Measurements from ENCODE around the gene COL4A3. TPM values are rescaled to one million over a fixed set of nuclear protein-coding genes. Genes with fewer than 3 reads are reported as not detected.

Gene COL4A3
- total RNA-seq, 1 experiment from 2014 or later = 0.15 TPM

DNA sequence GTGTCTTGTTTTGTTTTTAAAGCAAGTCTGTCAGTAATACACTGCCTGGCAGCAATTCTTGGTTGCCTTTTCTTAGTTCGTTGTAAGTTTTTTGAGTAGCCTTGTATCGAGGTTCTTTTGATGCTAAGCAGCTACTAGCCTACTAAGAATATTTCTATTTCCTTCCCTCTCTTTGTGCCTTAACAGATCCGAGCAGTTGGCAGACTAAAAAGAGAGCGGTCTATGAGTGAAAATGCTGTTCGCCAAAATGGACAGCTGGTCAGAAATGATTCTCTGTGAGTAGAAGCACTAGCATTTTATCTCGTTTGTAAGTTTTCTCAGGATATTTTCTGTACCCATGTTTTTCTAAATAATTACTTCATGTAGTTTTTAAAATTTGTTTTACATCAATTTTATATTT is 175.7 kb downstream of the COL4A3 start:
- H4K5ac ChIP-seq (ENCODE audit: insufficient read length, low read depth, low read length) = no peak overlapping the region
- no peaks in the 10 kb centered on the region for H3K4me1 ChIP-seq (ENCODE audit: insufficient read depth, low read length)
- H3K27me3 Mint-ChIP-seq (ENCODE audit: low read depth) = no peaks in the 10 kb centered on the region
- no peak overlapping the region for H2AFZ ChIP-seq (ENCODE audit: low read length)
- no peak overlapping the region for H2BK5ac ChIP-seq (ENCODE audit: insufficient read length, low read length)
- no peaks in the 10 kb centered on the region for H3K9me3 Mint-ChIP-seq
- H2BK20ac ChIP-seq (ENCODE audit: low read depth, low read length, poor library complexity, severe bottlenecking) = no peak overlapping the region
- H4K8ac ChIP-seq (replicated peaks; ENCODE audit: insufficient read length, low read depth, low read length) = no peak overlapping the region
- no peaks in the 10 kb centered on the region for H3K79me2 ChIP-seq (ENCODE audit: insufficient read depth, low read length)
- DNase-seq = no peak
- H2BK15ac ChIP-seq (ENCODE audit: low read depth, low read length) = no peak overlapping the region
- no peak overlapping the region for H3K56ac ChIP-seq (ENCODE audit: insufficient read length, low read depth, low read length)
- H3K4me2 ChIP-seq (ENCODE audit: insufficient read depth, insufficient read length, low read length) = no peak overlapping the region
- no peaks in the 10 kb centered on the region for H3K27me3 ChIP-seq (ENCODE audit: insufficient read depth, low read length)
- H3K4me3 Mint-ChIP-seq = no peak overlapping the region
- no peaks in the 10 kb centered on the region for H3K9me3 ChIP-seq (ENCODE audit: control insufficient read depth, low read depth, low read length)
- H3K9ac ChIP-seq (ENCODE audit: extremely low read depth, insufficient read length, low read length) = no peak overlapping the region
- H2BK120ac ChIP-seq (ENCODE audit: low read depth, low read length, poor library complexity, severe bottlenecking) = no peak overlapping the region
- no CpG with 5 or more reads among the region's 6 CpGs for WGBS (ENCODE audit: extremely low coverage, insufficient read length, low lambda C conversion rate)
- no peak overlapping the region for H3K23ac ChIP-seq (ENCODE audit: insufficient read length, low read depth, low read length)
- no peak overlapping the region for H3K4ac ChIP-seq (ENCODE audit: low read depth, low read length)
- H3T11ph ChIP-seq (ENCODE audit: low read length) = no peak overlapping the region
- no peaks in the 10 kb centered on the region for H3K79me1 ChIP-seq (ENCODE audit: insufficient read depth, low read depth, low read length, poor library complexity, severe bottlenecking)
- no peak overlapping the region for H2AK5ac ChIP-seq (ENCODE audit: insufficient read length, low read length)
- H3K14ac ChIP-seq (ENCODE audit: insufficient read depth, low read length) = no peak overlapping the region
- TF ChIP-seq, protein P1, sequence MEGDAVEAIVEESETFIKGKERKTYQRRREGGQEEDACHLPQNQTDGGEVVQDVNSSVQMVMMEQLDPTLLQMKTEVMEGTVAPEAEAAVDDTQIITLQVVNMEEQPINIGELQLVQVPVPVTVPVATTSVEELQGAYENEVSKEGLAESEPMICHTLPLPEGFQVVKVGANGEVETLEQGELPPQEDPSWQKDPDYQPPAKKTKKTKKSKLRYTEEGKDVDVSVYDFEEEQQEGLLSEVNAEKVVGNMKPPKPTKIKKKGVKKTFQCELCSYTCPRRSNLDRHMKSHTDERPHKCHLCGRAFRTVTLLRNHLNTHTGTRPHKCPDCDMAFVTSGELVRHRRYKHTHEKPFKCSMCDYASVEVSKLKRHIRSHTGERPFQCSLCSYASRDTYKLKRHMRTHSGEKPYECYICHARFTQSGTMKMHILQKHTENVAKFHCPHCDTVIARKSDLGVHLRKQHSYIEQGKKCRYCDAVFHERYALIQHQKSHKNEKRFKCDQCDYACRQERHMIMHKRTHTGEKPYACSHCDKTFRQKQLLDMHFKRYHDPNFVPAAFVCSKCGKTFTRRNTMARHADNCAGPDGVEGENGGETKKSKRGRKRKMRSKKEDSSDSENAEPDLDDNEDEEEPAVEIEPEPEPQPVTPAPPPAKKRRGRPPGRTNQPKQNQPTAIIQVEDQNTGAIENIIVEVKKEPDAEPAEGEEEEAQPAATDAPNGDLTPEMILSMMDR (conservative IDR thresholded peaks at IDR 0.05) = no peak
- H3K27ac Mint-ChIP-seq = no peak overlapping the region
- peaks cover 7 to 44% (median 43%) of the 10 kb centered on the region in 3 experiments; a peak in 5 of 7 replicates for H3K36me3 Mint-ChIP-seq (ENCODE audit: insufficient read depth in 1 of 3, low read depth in 3 of 3)
- no peaks in the 10 kb centered on the region for H4K20me1 ChIP-seq (ENCODE audit: control insufficient read depth, insufficient read depth, insufficient read length)
- H3K27ac ChIP-seq (ENCODE audit: insufficient read length, low read depth, low read length) = no peak overlapping the region
- no peak overlapping the region for H4K91ac ChIP-seq (ENCODE audit: insufficient read length, low read depth, low read length)
- H3K23me2 ChIP-seq (ENCODE audit: insufficient read length, low read depth, low read length, poor library complexity, severe bottlenecking) = no peaks in the 10 kb centered on the region
- H3K4me1 Mint-ChIP-seq = no peaks in the 10 kb centered on the region
- no peak overlapping the region for H3K18ac ChIP-seq (ENCODE audit: insufficient read length, low read depth, low read length)
- H2BK12ac ChIP-seq (ENCODE audit: insufficient read length, low read depth, low read length) = no peak overlapping the region
